ENCODE results near the gene SETX. TPM values are rescaled to one million over a fixed set of nuclear protein-coding genes. Genes with fewer than 3 reads are reported as not detected.
"Not testable (repeated sequence)": the region's sequence is repeated elsewhere in the genome, so short reads cannot be mapped to it uniquely, and the experiment has no call there.

SETX gene
- total RNA-seq, 1 experiment from 2014 or later = 21.0 TPM

GRCh38 chr9:132283165-132283564 is 71.6 kb downstream of the SETX start:
- intact Hi-C loops (cut with micrococcal nuclease) = no loop called here
- DNase-seq = no peak
- Histone ChIP-seq H3K9ac (ENCODE audit: low read length) (no peak overlapping the region), H3K27ac (ENCODE audit: low read length) (no peak overlapping the region), H3K4me1 (ENCODE audit: insufficient read depth, low read length) (no peaks in the 10 kb centered on the region), H3K9me3 (ENCODE audit: low read length) (no peaks in the 10 kb centered on the region), H3K9me2 (replicated peaks; ENCODE audit: low read length) (no peaks in the 10 kb centered on the region), H2AFZ (ENCODE audit: low read length) (no peak overlapping the region), H3K36me3 (ENCODE audit: low read depth, low read length) (peaks cover 26% of the 10 kb centered on the region), H3K27me3 (ENCODE audit: low read length) (no peaks in the 10 kb centered on the region), H4K20me1 (ENCODE audit: low read length) (no peaks in the 10 kb centered on the region), H3F3A (ENCODE audit: low read length, unreplicated experiment) (no peaks in the 10 kb centered on the region), H3K4me2 (ENCODE audit: low read length) (no peak overlapping the region), H3K79me2 (ENCODE audit: low read length) (no peaks in the 10 kb centered on the region), H3K4me3 (ENCODE audit: low read length) (no peak overlapping the region)
- ChIA-PET CTCF (no interaction called here), POLR2A (ENCODE audit: unreplicated experiment) (no interaction called here)
- no peak for ATAC-seq
- TF ChIP-seq EZH2phosphoT487 (IDR thresholded peaks at IDR 0.05; ENCODE audit: borderline replicate concordance, low read length) (no peak), CTCF (conservative IDR thresholded peaks at IDR 0.05; ENCODE audit: low read depth, low read length) (no peak), EZH2 (IDR thresholded peaks at IDR 0.05; ENCODE audit: low read length, unreplicated experiment) (no peak)
- BruUV-seq (replicated peaks) = no TSS peak

GRCh38 chr9:132274861-132275260 is 79.9 kb downstream of the SETX start:
- H2AFZ ChIP-seq (ENCODE audit: low read length) = no peak overlapping the region
- H3K4me2 ChIP-seq (ENCODE audit: low read length) = no peak overlapping the region
- H3F3A ChIP-seq (ENCODE audit: low read length, unreplicated experiment) = peaks cover 16% of the 10 kb centered on the region
- ATAC-seq = no peak
- H3K4me3 ChIP-seq (ENCODE audit: low read length) = no peak overlapping the region
- no TSS peak for BruUV-seq (replicated peaks)
- no peak for DNase-seq
- H3K4me1 ChIP-seq (ENCODE audit: insufficient read depth, low read length) = no peaks in the 10 kb centered on the region
- ChIA-PET CTCF (no interaction called here), POLR2A (ENCODE audit: unreplicated experiment) (no interaction called here)
- peaks cover 71% of the 10 kb centered on the region for H3K36me3 ChIP-seq (ENCODE audit: low read depth, low read length)
- no peaks in the 10 kb centered on the region for H3K9me2 ChIP-seq (replicated peaks; ENCODE audit: low read length)
- H4K20me1 ChIP-seq (ENCODE audit: low read length) = no peaks in the 10 kb centered on the region
- H3K27ac ChIP-seq (ENCODE audit: low read length) = no peak overlapping the region
- no peaks in the 10 kb centered on the region for H3K79me2 ChIP-seq (ENCODE audit: low read length)
- no peak for TF ChIP-seq CTCF (conservative IDR thresholded peaks at IDR 0.05; ENCODE audit: low read depth, low read length)
- TF ChIP-seq EZH2 (IDR thresholded peaks at IDR 0.05; ENCODE audit: low read length, unreplicated experiment) = no peak
- TF ChIP-seq EZH2phosphoT487 (IDR thresholded peaks at IDR 0.05; ENCODE audit: borderline replicate concordance, low read length) = no peak
- H3K9me3 ChIP-seq (ENCODE audit: low read length) = peaks cover 10% of the 10 kb centered on the region; the same call in 1 of the 2 replicates
- intact Hi-C loops (cut with micrococcal nuclease) = no loop called here
- no peak overlapping the region for H3K9ac ChIP-seq (ENCODE audit: low read length)
- H3K27me3 ChIP-seq (ENCODE audit: low read length) = no peaks in the 10 kb centered on the region

DNA sequence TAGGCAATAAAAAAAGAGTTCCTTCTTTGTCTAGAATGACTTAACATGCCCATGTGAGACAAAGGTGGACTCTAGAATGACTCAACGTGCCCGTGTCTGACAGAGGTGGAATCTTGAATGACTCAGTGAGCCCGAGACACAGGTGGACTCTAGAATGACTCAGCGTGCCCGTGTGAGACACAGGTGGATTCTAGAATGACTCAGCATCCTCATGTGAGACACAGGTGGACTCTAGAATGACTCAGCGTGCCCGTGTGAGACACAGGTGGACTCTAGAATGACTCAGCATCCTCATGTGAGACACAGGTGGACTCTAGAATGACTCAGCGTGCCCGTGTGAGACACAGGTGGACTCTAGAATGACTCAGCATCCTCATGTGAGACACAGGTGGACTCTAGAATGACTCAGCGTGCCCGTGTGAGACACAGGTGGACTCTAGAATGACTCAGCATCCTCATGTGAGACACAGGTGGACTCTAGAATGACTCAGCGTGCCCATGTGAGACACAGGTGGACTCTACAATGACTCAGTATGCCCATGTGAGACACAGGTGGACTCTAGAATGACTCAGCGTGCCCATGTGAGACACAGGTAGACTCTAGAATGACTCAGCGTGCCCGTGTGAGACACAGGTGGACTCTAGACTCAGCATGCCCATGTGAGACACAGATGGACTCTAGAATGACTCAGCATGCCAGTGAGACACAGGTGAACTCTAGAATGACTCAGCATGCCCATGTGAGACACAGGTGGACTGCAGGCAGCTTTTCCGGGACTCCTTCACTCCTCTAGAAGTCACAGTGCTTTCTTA is 84.9 kb downstream of the SETX start:
- H2AFZ ChIP-seq (ENCODE audit: low read length); H3K9me2 ChIP-seq (replicated peaks; ENCODE audit: low read length); H3K27me3 ChIP-seq (ENCODE audit: low read length); H3K4me1 ChIP-seq (ENCODE audit: insufficient read depth, low read length); CTCF ChIA-PET; POLR2A ChIA-PET (ENCODE audit: unreplicated experiment); intact Hi-C loops (cut with micrococcal nuclease); BruUV-seq (replicated peaks); H4K20me1 ChIP-seq (ENCODE audit: low read length); H3K79me2 ChIP-seq (ENCODE audit: low read length); H3K4me3 ChIP-seq (ENCODE audit: low read length); H3K4me2 ChIP-seq (ENCODE audit: low read length): not testable (repeated sequence)
- ATAC-seq (peak; percentile 64), DNase-seq (peak; percentile 73)
- Histone ChIP-seq H3K27ac (ENCODE audit: low read length) (peak overlapping the region; percentile 97), H3K9ac (ENCODE audit: low read length) (peak overlapping the region; percentile 44), H3K9me3 (ENCODE audit: low read length) (peaks cover 20% of the 10 kb centered on the region; the same call in 1 of the 2 replicates), H3K36me3 (ENCODE audit: low read depth, low read length) (peaks cover 64% of the 10 kb centered on the region), H3F3A (ENCODE audit: low read length, unreplicated experiment) (peaks cover 30% of the 10 kb centered on the region)
